ENCODE results near the gene TMEM72. TPM values are rescaled to one million over a fixed set of nuclear protein-coding genes. Genes with fewer than 3 reads are reported as not detected.

The TMEM72 gene
- total RNA-seq, 1 experiment from 2014 or later: not detected

DNA sequence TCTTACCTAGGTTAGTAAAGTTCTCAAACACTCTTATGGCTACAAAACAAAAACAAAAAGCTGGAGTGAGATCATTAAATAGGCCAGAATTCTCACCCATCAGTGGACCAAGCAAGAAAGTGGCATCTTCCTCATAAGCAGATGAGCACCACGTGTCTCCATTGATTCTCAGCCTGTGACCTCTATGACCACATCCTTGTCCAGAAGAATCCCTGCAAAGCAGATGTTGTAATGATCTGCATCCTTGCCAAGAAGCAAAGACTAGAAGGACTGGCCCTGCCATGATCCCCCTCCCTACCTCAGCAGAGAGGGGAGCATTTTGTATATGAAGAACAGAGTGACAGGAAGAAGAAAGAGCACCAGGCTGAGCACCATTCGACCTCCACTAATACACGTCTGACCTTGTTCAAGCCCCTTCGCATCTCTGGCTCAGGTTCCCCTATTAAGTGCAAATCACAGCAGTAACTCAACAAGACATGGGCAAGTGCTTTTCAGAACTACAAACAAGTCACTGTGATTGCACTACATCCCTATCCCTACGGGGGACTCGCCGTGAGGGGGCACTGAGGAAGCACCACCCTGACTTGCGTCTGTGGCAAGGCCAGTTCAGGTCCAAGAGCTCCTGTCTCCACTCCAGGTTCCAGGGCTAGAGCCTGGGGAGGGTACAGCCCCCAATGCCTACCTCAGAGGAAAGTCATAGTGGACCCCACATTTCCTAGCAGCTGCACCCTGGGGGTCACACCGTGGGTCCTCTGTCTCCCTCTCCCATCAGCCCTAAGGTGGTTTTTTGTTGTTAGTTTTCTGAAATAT, 26.3 kb downstream of the TMEM72 start:
- H2BK120ac ChIP-seq (ENCODE audit: low read depth, low read length, poor library complexity, severe bottlenecking): no peak overlapping the region
- TF ChIP-seq, protein P1, sequence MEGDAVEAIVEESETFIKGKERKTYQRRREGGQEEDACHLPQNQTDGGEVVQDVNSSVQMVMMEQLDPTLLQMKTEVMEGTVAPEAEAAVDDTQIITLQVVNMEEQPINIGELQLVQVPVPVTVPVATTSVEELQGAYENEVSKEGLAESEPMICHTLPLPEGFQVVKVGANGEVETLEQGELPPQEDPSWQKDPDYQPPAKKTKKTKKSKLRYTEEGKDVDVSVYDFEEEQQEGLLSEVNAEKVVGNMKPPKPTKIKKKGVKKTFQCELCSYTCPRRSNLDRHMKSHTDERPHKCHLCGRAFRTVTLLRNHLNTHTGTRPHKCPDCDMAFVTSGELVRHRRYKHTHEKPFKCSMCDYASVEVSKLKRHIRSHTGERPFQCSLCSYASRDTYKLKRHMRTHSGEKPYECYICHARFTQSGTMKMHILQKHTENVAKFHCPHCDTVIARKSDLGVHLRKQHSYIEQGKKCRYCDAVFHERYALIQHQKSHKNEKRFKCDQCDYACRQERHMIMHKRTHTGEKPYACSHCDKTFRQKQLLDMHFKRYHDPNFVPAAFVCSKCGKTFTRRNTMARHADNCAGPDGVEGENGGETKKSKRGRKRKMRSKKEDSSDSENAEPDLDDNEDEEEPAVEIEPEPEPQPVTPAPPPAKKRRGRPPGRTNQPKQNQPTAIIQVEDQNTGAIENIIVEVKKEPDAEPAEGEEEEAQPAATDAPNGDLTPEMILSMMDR (conservative IDR thresholded peaks at IDR 0.05): no peak
- H2BK5ac ChIP-seq (ENCODE audit: insufficient read length, low read length): no peak overlapping the region
- no peak overlapping the region for H3K9ac ChIP-seq (ENCODE audit: extremely low read depth, insufficient read length, low read length)
- no peak overlapping the region for H3K4me3 Mint-ChIP-seq
- H4K8ac ChIP-seq (replicated peaks; ENCODE audit: insufficient read length, low read depth, low read length): no peak overlapping the region
- no peak overlapping the region for H4K91ac ChIP-seq (ENCODE audit: insufficient read length, low read depth, low read length)
- no peak overlapping the region for H3K23ac ChIP-seq (ENCODE audit: insufficient read length, low read depth, low read length)
- no peak overlapping the region for H3K14ac ChIP-seq (ENCODE audit: insufficient read depth, low read length)
- H3K23me2 ChIP-seq (ENCODE audit: insufficient read length, low read depth, low read length, poor library complexity, severe bottlenecking): no peaks in the 10 kb centered on the region
- no peak overlapping the region for H2AFZ ChIP-seq (ENCODE audit: low read length)
- H3K36me3 Mint-ChIP-seq (ENCODE audit: insufficient read depth in 1 of 3, low read depth in 3 of 3): no peaks in the 10 kb centered on the region
- H2BK20ac ChIP-seq (ENCODE audit: low read depth, low read length, poor library complexity, severe bottlenecking): no peak overlapping the region
- no peaks in the 10 kb centered on the region; the same call in 1 of the 2 replicates for H3K4me1 ChIP-seq (ENCODE audit: insufficient read depth, low read length)
- H3K4me1 Mint-ChIP-seq: peaks cover 0 to 8% of the 10 kb centered on the region in 2 experiments; a peak in 3 of 4 replicates
- H2AK5ac ChIP-seq (ENCODE audit: insufficient read length, low read length): no peak overlapping the region
- WGBS (ENCODE audit: extremely low coverage, insufficient read length, low lambda C conversion rate): no CpG with 5 or more reads among the region's 9 CpGs
- H2BK12ac ChIP-seq (ENCODE audit: insufficient read length, low read depth, low read length): no peak overlapping the region
- peaks cover 2 to 19% of the 10 kb centered on the region in 2 experiments; a peak in 3 of 5 replicates for H3K9me3 Mint-ChIP-seq
- no peak overlapping the region for H3K27ac Mint-ChIP-seq
- no peak overlapping the region for H3K27ac ChIP-seq (ENCODE audit: insufficient read length, low read depth, low read length)
- no peak overlapping the region for H4K5ac ChIP-seq (ENCODE audit: insufficient read length, low read depth, low read length)
- H2BK15ac ChIP-seq (ENCODE audit: low read depth, low read length): no peak overlapping the region
- H3K4me2 ChIP-seq (ENCODE audit: insufficient read depth, insufficient read length, low read length): no peak overlapping the region
- H3K27me3 Mint-ChIP-seq (ENCODE audit: low read depth): peaks cover 8% of the 10 kb centered on the region; the same call in 1 of the 2 replicates
- H3K79me1 ChIP-seq (ENCODE audit: insufficient read depth, low read depth, low read length, poor library complexity, severe bottlenecking): no peaks in the 10 kb centered on the region
- H3K56ac ChIP-seq (ENCODE audit: insufficient read length, low read depth, low read length): no peak overlapping the region
- H3K9me3 ChIP-seq (ENCODE audit: control insufficient read depth, low read depth, low read length): no peaks in the 10 kb centered on the region
- H3K18ac ChIP-seq (ENCODE audit: insufficient read length, low read depth, low read length): no peak overlapping the region
- H3K4ac ChIP-seq (ENCODE audit: low read depth, low read length): no peak overlapping the region
- peak; percentile 5 for DNase-seq
- no peaks in the 10 kb centered on the region for H4K20me1 ChIP-seq (ENCODE audit: control insufficient read depth, insufficient read depth, insufficient read length)
- no peaks in the 10 kb centered on the region for H3K79me2 ChIP-seq (ENCODE audit: insufficient read depth, low read length)
- H3T11ph ChIP-seq (ENCODE audit: low read length): no peak overlapping the region
- no peaks in the 10 kb centered on the region for H3K27me3 ChIP-seq (ENCODE audit: insufficient read depth, low read length)

All from H9 (cell line).